ENCODE data around the gene CEBPA.
"Not testable (repeated sequence)": the region's sequence is repeated elsewhere in the genome, so short reads cannot be mapped to it uniquely, and the experiment has no call there.

CEBPA gene

GRCh38 chr19:33301144-33301899 is 1.0 kb downstream of the CEBPA start:
- DNase-seq (ENCODE audit: low read depth in 2 of 2) = no peak

- DNase-seq (ENCODE audit: low read depth in 2 of 2) = no peak
Measured at GRCh38 chr19:33300894-33301143, 1.5 kb downstream of the CEBPA start.

- no peak for DNase-seq (ENCODE audit: low read depth in 2 of 2)
Measured at GRCh38 chr19:33300009-33300893, 2.1 kb downstream of the CEBPA start.

GRCh38 chr19:33299051-33299688 is 3.2 kb downstream of the CEBPA start:
- no peak for DNase-seq (ENCODE audit: low read depth in 2 of 2)

- no peak for DNase-seq (ENCODE audit: low read depth in 2 of 2)
Measured at GRCh38 chr19:33298146-33298911, 4.0 kb downstream of the CEBPA start.

GRCh38 chr19:33297401-33298145 is 4.8 kb downstream of the CEBPA start:
- no peak for DNase-seq (ENCODE audit: low read depth in 2 of 2)

GRCh38 chr19:33296488-33296971 is 5.8 kb downstream of the CEBPA start:
- DNase-seq (ENCODE audit: low read depth in 2 of 2) = no peak

GRCh38 chr19:33295621-33296487 is 6.5 kb downstream of the CEBPA start:
- no peak for DNase-seq (ENCODE audit: low read depth in 2 of 2)

- DNase-seq (ENCODE audit: low read depth in 2 of 2) = not testable (repeated sequence)
Measured at GRCh38 chr19:33295046-33295445, 7.3 kb downstream of the CEBPA start.

GRCh38 chr19:33294058-33294798 is 8.1 kb downstream of the CEBPA start:
- no peak for DNase-seq (ENCODE audit: low read depth in 2 of 2)

GRCh38 chr19:33293255-33294057 is 8.9 kb downstream of the CEBPA start:
- no peak for DNase-seq (ENCODE audit: low read depth in 2 of 2)

- DNase-seq (ENCODE audit: low read depth in 2 of 2) = no peak
Measured at GRCh38 chr19:33292595-33293254, 9.6 kb downstream of the CEBPA start.

- DNase-seq (ENCODE audit: low read depth in 2 of 2) = no peak
Measured at GRCh38 chr19:33291623-33292534, 10.5 kb downstream of the CEBPA start.

GRCh38 chr19:33290956-33291622 is 11.2 kb downstream of the CEBPA start:
- no peak for DNase-seq (ENCODE audit: low read depth in 2 of 2)

- no peak for DNase-seq (ENCODE audit: low read depth in 2 of 2)
Measured at GRCh38 chr19:33290082-33290815, 12.1 kb downstream of the CEBPA start.

GRCh38 chr19:33289261-33289660 is 13.1 kb downstream of the CEBPA start:
- no peak for DNase-seq (ENCODE audit: low read depth in 2 of 2)
